ENCODE results near the gene COX7B2.

COX7B2 gene

GRCh38 chr4:46839128-46839527, 69.9 kb downstream of the COX7B2 start:
- H3K27ac Mint-ChIP-seq = peak overlapping the region; percentile 60
- H3K4me3 Mint-ChIP-seq = no peak overlapping the region
- ATAC-seq (peak; percentile 76), DNase-seq (ENCODE audit: low spot score in 2 of 2) (no peak)
- H3K4me1 Mint-ChIP-seq = peaks cover 8% of the 10 kb centered on the region
- H3K9me3 Mint-ChIP-seq = no peaks in the 10 kb centered on the region
- no peaks in the 10 kb centered on the region for H3K36me3 Mint-ChIP-seq

- ATAC-seq (no peak), DNase-seq (ENCODE audit: low spot score in 2 of 2) (no peak)
- Mint-ChIP-seq H3K4me1 (peaks cover 8% of the 10 kb centered on the region), H3K4me3 (no peak overlapping the region), H3K36me3 (no peaks in the 10 kb centered on the region), H3K9me3 (no peaks in the 10 kb centered on the region), H3K27ac (no peak overlapping the region)
Observed at GRCh38 chr4:46837639-46838038, 71.4 kb downstream of the COX7B2 start.

GRCh38 chr4:46836584-46836983, 72.5 kb downstream of the COX7B2 start:
- Mint-ChIP-seq H3K4me3 (no peak overlapping the region), H3K9me3 (no peaks in the 10 kb centered on the region), H3K4me1 (peaks cover 8% of the 10 kb centered on the region), H3K27ac (no peak overlapping the region), H3K36me3 (no peaks in the 10 kb centered on the region)
- ATAC-seq = no peak
- DNase-seq (ENCODE audit: low spot score in 2 of 2) = no peak

DNA sequence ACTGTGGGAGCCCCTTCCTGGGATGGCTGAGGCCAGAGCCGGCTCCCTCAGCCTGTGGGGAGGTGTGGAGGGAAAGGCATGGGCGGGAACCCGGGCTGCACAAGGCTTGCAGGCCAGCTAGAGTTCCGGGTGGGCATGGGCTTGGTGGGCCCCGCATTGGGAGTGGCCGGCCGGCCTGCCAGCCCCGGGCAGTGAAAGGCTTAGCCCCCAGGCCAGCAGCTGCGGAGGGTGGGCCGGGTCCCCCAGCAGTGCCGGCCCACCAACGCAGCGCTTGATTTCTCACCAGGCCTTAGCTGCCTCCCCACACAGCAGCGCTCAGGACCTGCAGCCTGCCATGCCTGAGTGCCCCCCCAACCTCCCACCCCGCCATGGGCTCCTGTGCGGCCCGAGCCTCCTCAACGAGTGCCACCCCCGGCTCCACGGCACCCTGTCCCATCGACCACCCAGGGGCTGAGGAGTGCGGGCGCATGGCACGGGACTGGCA, 78.0 kb downstream of the COX7B2 start:
- H3K4me1 Mint-ChIP-seq = no peaks in the 10 kb centered on the region
- H3K36me3 Mint-ChIP-seq = no peaks in the 10 kb centered on the region
- no peak overlapping the region for H3K4me3 Mint-ChIP-seq
- DNase-seq (ENCODE audit: low spot score in 2 of 2) (no peak), ATAC-seq (no peak)
- no peaks in the 10 kb centered on the region for H3K9me3 Mint-ChIP-seq
- no peak overlapping the region for H3K27ac Mint-ChIP-seq

- Mint-ChIP-seq H3K36me3 (no peaks in the 10 kb centered on the region), H3K4me1 (no peaks in the 10 kb centered on the region), H3K4me3 (no peak overlapping the region), H3K27ac (no peak overlapping the region), H3K9me3 (peaks cover 2% of the 10 kb centered on the region)
- DNase-seq (ENCODE audit: low spot score in 2 of 2) = no peak
- ATAC-seq = no peak
Observed at GRCh38 chr4:46820154-46820553, 88.9 kb downstream of the COX7B2 start.

DNA sequence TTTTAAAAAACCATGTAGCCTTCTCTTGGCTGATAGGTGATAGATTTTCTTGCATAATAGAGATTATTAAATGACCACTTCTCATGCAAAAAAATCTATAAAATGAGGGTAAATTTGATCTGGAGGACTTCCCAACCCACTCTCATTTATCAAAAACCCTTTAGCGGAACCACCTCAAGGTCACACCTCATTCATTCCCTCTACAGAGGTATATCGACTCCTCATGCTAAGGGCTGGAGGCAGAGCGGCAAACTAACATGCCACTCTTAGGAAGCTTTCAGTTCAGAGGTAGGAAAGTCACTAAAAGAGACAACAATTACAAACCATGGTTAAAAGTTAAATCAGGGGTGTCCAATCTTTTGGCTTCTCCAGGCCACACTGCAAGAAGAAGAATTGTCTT, 90.0 kb downstream of the COX7B2 start:
- no peak for DNase-seq (ENCODE audit: low spot score in 2 of 2)
- Mint-ChIP-seq H3K36me3 (no peaks in the 10 kb centered on the region), H3K27ac (no peak overlapping the region), H3K4me3 (no peak overlapping the region), H3K9me3 (no peaks in the 10 kb centered on the region), H3K4me1 (no peaks in the 10 kb centered on the region)
- no peak for ATAC-seq

DNA sequence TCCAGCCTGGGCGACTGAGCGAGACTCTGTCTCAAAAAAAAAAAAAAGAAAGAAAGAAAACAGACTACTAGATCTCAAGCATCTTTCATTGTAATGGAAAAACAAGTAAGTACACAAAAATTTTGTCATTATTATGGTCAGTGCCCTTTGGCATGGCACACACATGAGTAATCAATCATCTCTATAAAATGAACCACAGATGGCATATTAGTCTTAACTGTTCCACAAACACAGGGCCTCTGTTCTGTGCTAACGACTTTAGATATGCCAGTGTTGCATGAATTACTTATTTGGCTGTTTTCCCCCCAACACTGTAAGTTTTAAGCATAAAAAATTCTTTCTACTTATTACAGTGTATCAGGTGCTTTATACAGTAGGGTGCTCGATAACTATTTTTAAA, 90.4 kb downstream of the COX7B2 start:
- Mint-ChIP-seq H3K9me3 (no peaks in the 10 kb centered on the region), H3K27ac (no peak overlapping the region), H3K4me3 (no peak overlapping the region), H3K36me3 (no peaks in the 10 kb centered on the region), H3K4me1 (no peaks in the 10 kb centered on the region)
- no peak for DNase-seq (ENCODE audit: low spot score in 2 of 2)
- no peak for ATAC-seq

DNA sequence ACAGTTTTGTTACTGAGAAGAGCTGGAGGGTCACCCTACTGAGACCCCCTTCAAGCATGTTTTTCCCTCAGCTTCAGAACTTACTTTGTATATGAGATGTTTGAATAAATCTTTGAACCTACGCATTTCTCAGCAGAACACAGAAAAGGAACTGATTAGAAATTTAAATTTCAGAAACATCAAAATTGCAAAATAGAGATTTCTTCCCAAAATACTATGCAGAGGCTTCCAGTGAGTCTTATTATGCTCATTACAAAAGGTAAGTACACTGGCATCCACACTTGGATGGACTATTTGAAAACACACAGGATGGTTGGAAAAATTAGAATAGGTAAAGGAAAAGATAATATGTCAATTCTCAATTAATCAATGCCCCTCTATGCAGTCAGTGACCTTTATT, 91.2 kb downstream of the COX7B2 start:
- Mint-ChIP-seq H3K27ac (no peak overlapping the region), H3K4me1 (no peaks in the 10 kb centered on the region), H3K9me3 (no peaks in the 10 kb centered on the region), H3K4me3 (no peak overlapping the region), H3K36me3 (no peaks in the 10 kb centered on the region)
- no peak for DNase-seq (ENCODE audit: low spot score in 2 of 2)
- ATAC-seq = no peak

- Mint-ChIP-seq H3K36me3 (no peaks in the 10 kb centered on the region), H3K4me1 (no peaks in the 10 kb centered on the region), H3K4me3 (no peak overlapping the region), H3K9me3 (no peaks in the 10 kb centered on the region), H3K27ac (no peak overlapping the region)
- DNase-seq (ENCODE audit: low spot score in 2 of 2) (no peak), ATAC-seq (peak; percentile 19)
Observed at GRCh38 chr4:46804781-46805413, 104.1 kb downstream of the COX7B2 start.

DNA sequence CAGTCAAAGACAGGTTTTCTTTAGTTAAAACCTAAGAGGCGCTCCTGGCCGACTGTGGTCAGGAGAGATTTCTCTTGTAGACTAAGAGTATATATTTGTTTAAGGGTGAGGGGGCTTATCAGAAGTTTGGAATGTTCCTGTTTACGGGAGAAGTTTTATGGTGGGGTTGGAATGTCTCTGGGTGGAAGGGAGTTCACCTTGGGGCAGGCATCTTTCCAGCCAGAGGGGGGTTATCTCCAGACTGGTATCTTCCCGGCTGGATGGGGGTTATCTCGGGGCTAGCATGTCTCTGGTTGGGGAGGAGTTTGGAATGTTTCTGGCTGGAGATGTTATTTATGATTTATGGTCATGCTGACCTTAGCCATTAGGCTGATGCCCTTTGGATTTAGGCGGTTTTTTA, 116.0 kb downstream of the COX7B2 start:
- Mint-ChIP-seq H3K9me3 (peaks cover 2% of the 10 kb centered on the region), H3K27ac (no peak overlapping the region), H3K36me3 (no peaks in the 10 kb centered on the region), H3K4me1 (no peaks in the 10 kb centered on the region), H3K4me3 (no peak overlapping the region)
- ATAC-seq (no peak), DNase-seq (ENCODE audit: low spot score in 2 of 2) (no peak)

DNA sequence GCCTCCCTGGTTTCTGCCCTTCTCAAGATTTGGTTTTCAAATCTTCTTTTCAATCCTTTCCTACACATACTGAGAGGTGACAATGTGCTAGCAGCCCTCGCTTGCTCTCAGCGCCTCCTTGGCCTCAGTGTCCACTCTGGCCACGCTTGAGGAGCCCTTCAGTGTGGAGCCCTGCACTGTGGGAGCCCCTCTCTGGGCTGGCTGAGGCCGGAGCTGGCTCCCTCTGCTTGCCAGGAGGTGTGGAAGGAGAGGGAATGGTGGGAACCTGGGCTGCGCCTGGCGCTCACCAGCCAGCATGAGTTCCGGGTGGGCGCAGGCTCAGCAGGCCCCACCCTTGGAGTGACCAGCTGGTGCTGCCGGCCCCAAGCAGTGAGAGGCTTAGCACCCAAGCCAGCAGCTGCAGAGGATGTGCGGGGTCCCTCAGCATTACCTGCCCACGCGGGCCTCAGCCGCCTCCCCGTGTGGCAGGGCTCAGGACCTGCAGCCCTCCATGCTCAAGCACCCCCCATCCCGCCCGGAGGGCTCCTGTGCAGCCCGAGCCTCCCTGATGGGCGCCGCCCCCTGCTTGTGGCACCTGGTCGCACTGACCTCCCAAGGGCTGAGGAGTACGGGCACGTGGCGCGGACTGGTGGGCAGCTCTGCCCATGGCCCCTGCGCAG, 127.5 kb downstream of the COX7B2 start:
- Mint-ChIP-seq H3K27ac (no peak overlapping the region), H3K4me3 (no peak overlapping the region), H3K9me3 (no peaks in the 10 kb centered on the region), H3K4me1 (no peaks in the 10 kb centered on the region), H3K36me3 (no peaks in the 10 kb centered on the region)
- ATAC-seq (peak; percentile 21), DNase-seq (ENCODE audit: low spot score in 2 of 2) (no peak)

DNA sequence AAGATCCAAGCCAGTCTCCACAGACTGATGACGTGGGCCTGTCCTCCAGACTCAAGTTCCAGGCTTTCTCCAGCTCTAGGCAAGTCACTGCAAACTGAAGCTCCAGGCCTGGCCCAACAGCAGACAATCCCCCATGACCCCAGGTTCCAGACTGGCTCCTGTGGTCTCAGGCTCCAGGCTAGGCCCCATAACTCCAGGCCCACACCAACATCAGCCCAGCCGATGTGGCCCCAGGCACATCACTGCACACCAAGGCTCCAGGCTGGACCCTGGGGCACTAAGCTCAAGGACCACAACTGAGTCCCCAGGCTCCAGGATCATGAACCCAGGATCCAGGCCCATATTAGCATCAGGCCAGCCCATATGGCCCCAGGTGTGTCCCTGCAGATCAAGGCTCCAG, 143.6 kb downstream of the COX7B2 start:
- peak; percentile 32 for ATAC-seq
- no peaks in the 10 kb centered on the region for H3K4me1 Mint-ChIP-seq
- H3K27ac Mint-ChIP-seq = no peak overlapping the region
- H3K36me3 Mint-ChIP-seq = no peaks in the 10 kb centered on the region
- H3K9me3 Mint-ChIP-seq = peaks cover 7% of the 10 kb centered on the region
- H3K4me3 Mint-ChIP-seq = no peak overlapping the region
- no peak for DNase-seq (ENCODE audit: low spot score in 2 of 2)

DNA sequence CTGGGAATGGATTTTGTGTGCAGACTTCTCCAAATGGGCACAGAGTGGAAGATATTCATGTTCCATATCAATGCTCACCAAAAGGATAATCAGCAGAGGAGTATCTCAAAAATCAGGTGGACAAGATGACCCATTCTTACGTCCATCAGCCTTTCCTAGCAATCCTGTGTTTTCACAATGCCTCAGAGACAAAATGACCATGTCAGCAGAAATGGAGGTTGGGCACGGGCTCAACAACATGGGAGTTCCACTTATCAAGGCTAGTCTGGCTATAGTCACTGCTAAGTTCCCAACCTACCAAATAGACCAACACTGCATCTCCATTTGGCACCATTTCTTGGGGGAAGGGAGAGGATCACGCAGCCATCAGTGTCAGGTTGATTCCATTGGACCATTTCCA, 179.0 kb downstream of the COX7B2 start:
- Mint-ChIP-seq H3K4me1 (no peaks in the 10 kb centered on the region), H3K27ac (no peak overlapping the region), H3K9me3 (peaks cover 10% of the 10 kb centered on the region), H3K4me3 (no peak overlapping the region), H3K36me3 (no peaks in the 10 kb centered on the region)
- DNase-seq (ENCODE audit: low spot score in 2 of 2) = no peak
- ATAC-seq = no peak

DNA sequence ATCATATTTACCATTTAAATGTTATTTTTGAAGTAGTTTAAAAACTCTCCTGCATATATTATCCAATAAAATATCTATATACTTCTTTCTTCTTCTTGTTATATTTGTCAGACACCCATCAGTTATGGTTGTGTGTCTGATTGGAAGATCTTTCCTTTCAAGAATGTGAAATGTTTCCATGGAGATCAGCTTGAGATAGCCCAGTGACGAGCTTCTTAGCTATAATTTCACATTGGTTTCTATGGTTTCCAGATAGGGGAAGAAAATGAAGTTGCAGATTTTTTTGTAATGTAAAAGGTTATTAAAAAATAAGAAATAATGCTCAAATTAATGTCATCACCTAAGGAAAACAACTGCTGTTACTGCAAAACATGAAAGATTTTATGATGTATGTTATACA, 189.0 kb downstream of the COX7B2 start:
- no peak overlapping the region for H3K4me3 Mint-ChIP-seq
- peaks cover 3% of the 10 kb centered on the region for H3K9me3 Mint-ChIP-seq
- DNase-seq (ENCODE audit: low spot score in 2 of 2) (no peak), ATAC-seq (no peak)
- no peaks in the 10 kb centered on the region for H3K36me3 Mint-ChIP-seq
- no peak overlapping the region for H3K27ac Mint-ChIP-seq
- no peaks in the 10 kb centered on the region for H3K4me1 Mint-ChIP-seq

DNA sequence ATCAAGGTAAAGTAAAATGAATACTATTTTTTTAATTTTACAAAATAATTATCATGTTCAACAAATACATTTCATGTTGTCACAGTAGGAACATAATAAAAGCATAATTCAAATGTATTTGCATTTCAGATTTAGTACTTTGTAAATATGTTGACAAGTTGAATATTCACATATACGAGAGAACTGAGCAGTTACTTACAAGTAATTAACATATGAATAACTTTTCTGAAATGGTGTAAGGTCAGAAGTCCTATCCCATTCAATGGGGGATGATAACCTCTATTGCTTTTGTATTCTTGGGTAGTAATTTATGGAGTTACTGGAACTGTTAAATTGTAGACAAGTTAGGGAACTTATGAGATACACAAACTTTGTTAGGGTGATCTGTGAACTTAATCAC, 191.1 kb downstream of the COX7B2 start:
- no peaks in the 10 kb centered on the region for H3K4me1 Mint-ChIP-seq
- ATAC-seq (no peak), DNase-seq (ENCODE audit: low spot score in 2 of 2) (no peak)
- H3K36me3 Mint-ChIP-seq = no peaks in the 10 kb centered on the region
- no peak overlapping the region for H3K4me3 Mint-ChIP-seq
- no peaks in the 10 kb centered on the region for H3K9me3 Mint-ChIP-seq
- no peak overlapping the region for H3K27ac Mint-ChIP-seq

- Mint-ChIP-seq H3K9me3 (no peaks in the 10 kb centered on the region), H3K27ac (no peak overlapping the region), H3K4me3 (no peak overlapping the region), H3K36me3 (no peaks in the 10 kb centered on the region), H3K4me1 (no peaks in the 10 kb centered on the region)
- DNase-seq (ENCODE audit: low spot score in 2 of 2) = no peak
- ATAC-seq = no peak
Observed at GRCh38 chr4:46715468-46715867, 193.6 kb downstream of the COX7B2 start.

Data from stimulated activated effector memory CD8-positive, alpha-beta T cell treated with anti-CD3 and anti-CD28 coated beads, Interleukin-12 subunit alpha, Interleukin-12 subunit beta, amount 100 ng/mL, for 72 hours (primary cell).